Measurements from ENCODE around the gene TMEM183A. TPM values are rescaled to one million over a fixed set of nuclear protein-coding genes. Genes with fewer than 3 reads are reported as not detected.

TMEM183A gene, protein sequence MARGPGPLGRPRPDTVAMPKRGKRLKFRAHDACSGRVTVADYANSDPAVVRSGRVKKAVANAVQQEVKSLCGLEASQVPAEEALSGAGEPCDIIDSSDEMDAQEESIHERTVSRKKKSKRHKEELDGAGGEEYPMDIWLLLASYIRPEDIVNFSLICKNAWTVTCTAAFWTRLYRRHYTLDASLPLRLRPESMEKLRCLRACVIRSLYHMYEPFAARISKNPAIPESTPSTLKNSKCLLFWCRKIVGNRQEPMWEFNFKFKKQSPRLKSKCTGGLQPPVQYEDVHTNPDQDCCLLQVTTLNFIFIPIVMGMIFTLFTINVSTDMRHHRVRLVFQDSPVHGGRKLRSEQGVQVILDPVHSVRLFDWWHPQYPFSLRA
- 77.9 and 106 TPM in 2 replicates for total RNA-seq

DNA sequence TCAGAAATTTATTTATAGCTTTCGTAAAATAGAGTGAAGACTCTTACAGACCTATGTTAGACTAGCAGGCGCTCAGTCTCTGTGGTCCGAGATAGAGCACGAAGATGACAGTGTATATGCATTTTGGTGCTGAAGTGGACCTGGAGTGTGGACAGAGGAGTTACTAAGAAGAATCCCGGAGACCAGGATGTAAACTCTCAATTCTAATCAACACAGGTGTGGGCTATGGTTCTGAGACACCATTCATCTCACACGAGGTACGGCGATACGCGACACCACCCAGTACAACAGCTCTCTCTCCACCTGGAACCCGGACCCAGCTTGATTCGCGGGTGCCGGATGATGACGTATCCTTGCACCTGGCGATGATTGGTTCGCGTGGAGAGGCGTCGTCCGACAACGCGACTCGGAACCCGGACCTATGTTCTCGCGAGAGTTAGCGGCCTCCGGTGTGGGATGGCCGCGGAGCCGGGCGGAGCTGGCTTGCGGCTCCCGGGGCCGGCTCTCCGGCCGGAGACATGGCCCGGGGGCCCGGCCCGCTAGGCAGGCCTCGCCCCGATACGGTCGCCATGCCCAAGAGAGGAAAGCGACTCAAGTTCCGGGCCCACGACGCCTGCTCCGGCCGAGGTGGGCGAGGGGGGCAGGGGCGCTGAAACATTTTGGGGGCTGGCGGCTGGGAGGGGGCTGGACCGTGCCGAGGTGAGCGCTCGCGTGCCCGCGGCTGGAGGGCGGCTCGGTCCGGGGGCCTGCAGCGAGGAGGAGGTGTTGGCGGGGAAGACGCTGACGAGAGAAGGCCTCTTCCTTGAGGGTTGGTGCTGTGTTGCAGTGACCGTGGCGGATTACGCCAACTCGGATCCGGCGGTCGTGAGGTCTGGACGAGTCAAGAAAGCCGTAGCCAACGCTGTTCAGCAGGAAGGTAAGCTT lies at the start of gene TMEM183A:
Gene TMEM183A (plus strand): TSS at position 427 of the 924 bp plus-strand sequence. CDS start 92 bp downstream, at position 519.

DNA sequence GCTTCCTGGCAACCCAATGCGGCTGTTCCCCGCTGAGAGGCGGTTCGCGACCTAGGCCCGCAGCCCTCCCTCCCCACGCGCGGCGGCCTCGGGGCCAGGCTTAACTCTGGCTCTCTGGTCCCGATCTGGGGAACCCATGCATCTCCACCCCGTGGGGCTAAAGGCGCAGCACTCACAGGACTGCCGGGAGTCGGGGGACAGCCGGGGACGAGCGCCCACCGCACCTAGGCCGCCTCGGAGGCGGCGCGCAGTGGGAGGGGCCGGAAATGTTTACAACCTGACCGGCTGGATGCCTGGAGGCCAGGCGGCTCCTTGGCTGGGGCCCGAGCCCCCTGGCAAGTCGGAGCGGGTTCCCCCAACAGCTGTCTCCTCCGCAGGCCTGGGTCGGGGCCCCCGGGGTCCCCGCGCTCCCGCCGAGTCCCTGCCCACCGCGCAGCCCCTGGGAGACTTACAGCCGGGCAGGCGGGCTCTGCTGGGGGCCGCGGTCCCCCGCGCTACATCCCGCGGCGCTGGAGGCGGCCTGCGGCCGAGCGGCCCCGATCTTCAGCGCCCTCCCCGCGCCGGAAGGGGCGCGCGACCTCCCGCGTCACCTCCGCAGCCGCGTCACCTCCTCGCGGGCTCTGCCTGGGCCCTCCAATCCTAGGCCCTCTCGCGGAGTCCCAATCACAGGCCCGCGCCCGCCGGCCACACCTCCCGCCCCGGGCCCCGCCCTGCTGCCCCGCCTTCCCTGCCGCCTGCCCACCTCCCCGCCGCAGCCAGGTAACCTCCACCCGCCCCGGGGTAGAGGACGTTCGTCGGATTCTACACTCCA lies 49.2 kb upstream of the TMEM183A start, which contains the start of gene ADIPOR1:
Gene ADIPOR1 (minus strand): TSS at position 580 of the 811 bp plus-strand sequence. CDS start 7,242 bp downstream, outside the sequence.

GRCh38 chr1:203026031-203026665 lies 19.0 kb downstream of the TMEM183A start, which contains the start of gene PPFIA4:
TSS of gene PPFIA4 (plus strand) at chr1:203026491. CDS start at chr1:203039009, 12,518 bp downstream.

Other genes starting within 250 kb of the TMEM183A start
- gene KDM5B, start 199.0 kb upstream of the TMEM183A start, total RNA-seq = 65.7 and 85.5 TPM in 2 replicates
- 0.55 TPM in 1 of 2 replicates, not detected in the other for gene PCAT6, start 196.4 kb upstream of the TMEM183A start, total RNA-seq
- gene RABIF, start 118.2 kb upstream of the TMEM183A start, total RNA-seq = 3.3 and 4.7 TPM in 2 replicates
- 31.9 and 36.3 TPM in 2 replicates for gene KLHL12, start 80.1 kb upstream of the TMEM183A start, total RNA-seq
- gene ADIPOR1, start 49.1 kb upstream of the TMEM183A start, total RNA-seq = 93.6 and 126 TPM in 2 replicates
- gene CYB5R1, start 40.1 kb upstream of the TMEM183A start, total RNA-seq = 36.0 and 51.4 TPM in 2 replicates
- 5.3 and 35.9 TPM in 2 replicates for gene PPFIA4, start 19.1 kb downstream of the TMEM183A start, total RNA-seq
- not detected in 2 replicates for gene MYOG, start 78.6 kb downstream of the TMEM183A start, total RNA-seq
- 16.5 and 19.5 TPM in 2 replicates for gene ADORA1, start 120.4 kb downstream of the TMEM183A start, total RNA-seq
- 0.09 and 0.14 TPM in 2 replicates for gene MYBPH, start 168.5 kb downstream of the TMEM183A start, total RNA-seq
- 14.5 and 35.3 TPM in 2 replicates for gene CHI3L1, start 179.3 kb downstream of the TMEM183A start, total RNA-seq
- 0.18 TPM in 1 of 2 replicates, not detected in the other for gene CHIT1, start 222.3 kb downstream of the TMEM183A start, total RNA-seq